GM18526 (cell line): ENCODE results near the gene AUTS2.

Experiments
- POLR2A ChIP-seq: IDR thresholded peaks from 3 replicates; pipeline ENCODE4 v1.6.1; 2011; ENCODE audit not compliant: insufficient read length; ENCODE audit errors: extremely low read depth

AUTS2 gene

DNA sequence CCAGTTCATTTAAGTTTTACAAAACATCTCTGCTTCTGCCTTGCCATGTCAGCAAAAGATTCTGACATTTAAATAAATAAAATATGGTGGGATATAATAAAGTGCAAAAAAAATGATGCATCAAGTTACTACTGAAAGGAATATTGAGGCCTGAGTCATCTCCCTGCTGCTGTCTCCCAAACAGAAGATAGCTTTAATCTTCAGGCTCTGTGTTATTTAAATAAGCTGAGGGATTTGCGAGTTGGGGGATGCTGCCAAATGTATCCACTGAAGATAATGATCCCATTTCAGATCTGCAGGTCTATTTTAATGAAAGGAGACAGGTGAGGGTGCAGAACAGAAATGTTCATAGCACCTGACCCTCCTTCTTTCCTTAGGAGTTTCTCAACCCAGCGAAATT is 720.8 kb downstream of the AUTS2 start:
- no peak for TF ChIP-seq POLR2A

DNA sequence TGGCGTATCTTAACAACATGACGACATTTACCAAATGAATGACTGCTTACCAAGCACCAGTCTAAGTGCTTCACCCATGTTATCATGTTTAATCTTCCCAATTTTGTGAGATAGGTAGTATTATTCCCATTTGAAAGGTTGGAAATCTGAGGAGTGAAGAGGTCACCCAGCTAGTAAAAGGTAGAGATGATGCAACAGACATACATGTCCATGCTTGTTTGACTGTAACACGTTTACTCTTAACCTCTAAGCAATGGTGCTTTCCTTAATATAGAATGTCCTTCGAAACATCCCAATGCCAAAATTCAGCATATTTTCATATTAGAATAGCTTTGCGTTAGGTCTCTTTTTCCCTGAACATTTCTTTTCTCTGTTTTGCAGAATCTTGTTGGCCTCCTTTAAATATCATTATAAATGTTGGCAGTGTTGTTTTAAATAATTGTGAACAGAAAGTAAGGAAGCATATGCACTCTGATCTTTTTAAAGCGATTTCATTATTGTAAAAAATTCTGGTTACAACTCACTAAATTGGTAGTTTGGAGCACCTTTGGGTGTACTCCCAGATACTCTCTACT is 722.8 kb downstream of the AUTS2 start:
- TF ChIP-seq POLR2A = no peak

DNA sequence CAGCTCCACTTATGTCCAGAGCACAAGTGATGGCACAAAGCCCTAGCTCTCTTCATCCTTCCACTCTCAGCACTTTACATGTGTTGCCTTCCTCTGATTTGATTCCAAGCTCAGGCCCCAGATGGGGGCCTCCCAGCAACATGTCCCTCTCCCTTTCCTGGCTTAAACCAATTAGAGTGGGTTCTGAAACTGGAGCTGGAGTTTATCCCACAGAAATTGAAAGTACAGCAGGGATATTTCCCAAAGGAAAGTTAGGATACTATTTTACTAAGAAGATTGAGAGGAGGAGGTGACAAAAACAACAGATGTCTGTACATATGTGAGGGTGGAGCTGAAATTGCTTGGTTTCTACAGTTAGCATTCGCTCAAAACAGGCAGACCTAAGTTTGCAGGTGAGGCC is 724.6 kb downstream of the AUTS2 start:
- TF ChIP-seq POLR2A = no peak

DNA sequence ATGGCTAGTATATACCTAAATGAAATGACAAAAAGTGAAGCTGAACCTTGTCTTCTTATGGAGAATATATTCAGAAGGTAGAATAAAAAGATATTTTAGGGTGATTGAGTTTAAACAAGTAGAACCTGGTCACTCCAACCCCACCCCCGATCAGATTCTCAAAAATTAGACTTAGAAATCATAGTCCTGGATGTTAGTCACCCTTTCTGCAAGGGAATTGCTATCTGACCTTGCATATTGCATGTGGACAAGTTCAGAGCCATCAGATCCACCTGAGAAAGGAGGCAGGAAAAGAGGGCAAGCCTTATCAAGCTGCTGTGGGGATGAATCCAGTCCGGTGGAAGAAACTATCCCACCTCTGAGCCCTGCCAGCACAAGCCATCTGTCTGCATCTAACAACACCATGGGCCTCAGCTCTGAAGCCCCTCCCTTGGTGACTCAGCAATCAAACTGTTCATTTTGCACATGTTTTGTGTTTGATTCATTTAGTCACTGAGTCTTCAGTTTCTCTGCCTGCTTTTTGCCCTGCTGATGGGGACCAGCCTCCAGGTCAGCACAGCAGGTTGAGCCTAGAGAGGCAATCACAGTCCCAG is 727.3 kb downstream of the AUTS2 start:
- no peak for TF ChIP-seq POLR2A

DNA sequence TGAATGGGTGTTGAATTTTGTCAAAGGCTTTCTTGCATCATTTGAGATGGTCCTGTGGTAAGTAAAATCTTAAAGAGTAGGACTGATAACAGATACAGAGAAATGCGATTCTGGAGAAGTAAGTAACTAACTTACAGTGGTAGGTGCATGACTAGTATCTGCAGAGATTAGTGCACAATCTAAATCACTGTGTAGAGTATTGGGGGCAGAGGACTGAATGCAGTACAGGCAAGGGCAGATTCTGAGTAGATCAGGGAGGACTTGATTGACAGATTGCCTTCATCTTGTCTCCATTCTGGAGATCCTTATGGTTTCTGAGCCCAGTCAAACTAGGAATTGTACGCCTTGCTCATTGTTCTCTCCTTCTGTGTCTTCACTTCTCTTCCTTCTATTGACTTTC is 736.0 kb downstream of the AUTS2 start:
- no peak for TF ChIP-seq POLR2A

DNA sequence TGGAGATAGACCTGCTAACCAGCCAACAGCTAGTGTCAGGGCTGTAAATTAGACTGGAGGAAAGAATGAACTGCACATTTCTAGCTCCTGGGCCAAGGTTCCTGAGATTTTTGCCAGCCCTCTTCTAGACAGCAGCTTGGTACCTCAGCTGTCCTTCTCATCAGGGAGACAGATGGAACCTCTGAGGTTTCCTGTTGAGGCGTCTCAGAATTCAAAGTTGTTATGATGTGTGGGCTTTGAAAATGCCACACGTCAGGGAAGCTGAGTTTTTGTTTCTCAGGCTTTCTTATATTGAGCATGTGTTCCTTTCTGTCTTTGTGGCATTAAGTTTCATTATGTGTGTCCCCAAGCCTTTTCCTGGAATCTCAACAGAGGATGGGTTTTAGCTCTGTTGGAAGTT is 736.6 kb downstream of the AUTS2 start:
- TF ChIP-seq POLR2A = no peak

DNA sequence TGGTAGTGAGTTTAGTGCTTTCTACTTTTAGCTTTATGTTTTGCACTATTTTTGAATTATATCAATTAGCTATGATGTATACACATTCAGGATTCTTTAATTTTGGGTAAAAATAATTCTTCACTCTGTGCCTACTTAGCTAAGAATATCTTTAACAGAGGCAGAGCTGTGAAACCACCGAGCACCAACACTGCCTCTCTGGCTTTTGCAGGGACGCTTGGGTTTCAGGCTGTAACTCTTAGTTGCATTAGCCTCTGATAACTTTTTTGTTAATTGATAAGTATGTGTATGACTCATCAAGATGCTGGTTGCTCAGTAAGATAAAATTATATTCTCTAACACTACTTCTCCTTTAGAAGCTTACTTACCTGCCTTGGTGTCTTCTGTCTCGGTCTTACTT is 738.3 kb downstream of the AUTS2 start:
- no peak for TF ChIP-seq POLR2A

DNA sequence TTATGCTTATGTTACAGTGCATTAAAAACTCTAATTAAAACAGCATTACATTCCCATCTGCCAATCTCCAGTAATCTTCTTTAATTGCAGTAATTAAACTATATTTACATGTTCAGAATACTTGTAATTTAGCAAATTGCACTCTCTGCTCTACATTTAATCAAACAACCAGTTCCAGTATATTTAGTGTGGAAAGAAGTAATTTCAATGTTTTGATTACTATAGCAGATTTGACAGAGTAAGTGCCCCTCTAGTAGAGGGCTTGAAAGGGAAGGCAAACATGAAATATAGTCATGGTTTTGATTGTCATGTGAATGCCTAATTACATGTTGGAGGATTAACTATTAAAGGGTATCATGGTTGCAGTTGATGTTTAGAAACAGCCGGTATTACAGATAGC is 739.7 kb downstream of the AUTS2 start:
- no peak for TF ChIP-seq POLR2A

DNA sequence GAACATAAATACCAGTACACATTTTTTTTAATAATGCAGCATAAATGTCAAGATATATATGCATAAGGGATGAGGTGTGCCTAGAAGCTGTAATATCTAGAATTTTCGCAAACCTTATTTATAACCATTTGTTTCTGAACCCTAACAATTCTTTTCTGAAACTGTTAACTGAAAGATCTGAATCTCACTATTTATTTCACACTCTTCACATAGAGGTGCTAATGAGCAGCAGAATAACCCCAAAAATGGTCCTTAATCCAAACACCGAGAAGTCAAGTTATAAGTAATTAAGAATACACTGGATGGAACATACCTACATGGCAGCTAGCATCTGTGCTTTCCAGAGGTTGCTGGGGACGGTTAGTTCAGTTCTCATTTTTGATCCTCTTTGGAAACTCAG is 742.0 kb downstream of the AUTS2 start:
- TF ChIP-seq POLR2A = no peak

DNA sequence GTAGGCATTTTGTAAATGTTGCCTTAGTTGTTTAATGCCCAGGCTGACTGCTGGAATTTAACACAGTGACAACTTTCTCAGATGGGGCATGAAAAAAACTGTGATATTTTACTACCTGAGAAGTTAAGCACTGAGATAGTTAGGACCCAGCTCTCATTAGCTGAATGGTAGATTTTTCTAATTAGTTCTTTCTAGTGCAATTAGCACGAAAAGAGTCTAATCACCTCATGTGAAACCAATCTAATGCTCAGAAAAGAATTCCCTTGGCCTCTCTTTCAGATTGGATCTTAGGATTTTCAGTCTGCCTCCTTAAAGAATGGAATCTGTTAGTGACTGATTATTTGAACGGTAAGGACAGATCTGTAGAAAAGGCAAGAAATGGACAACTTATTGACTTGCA is 743.2 kb downstream of the AUTS2 start:
- no peak for TF ChIP-seq POLR2A

DNA sequence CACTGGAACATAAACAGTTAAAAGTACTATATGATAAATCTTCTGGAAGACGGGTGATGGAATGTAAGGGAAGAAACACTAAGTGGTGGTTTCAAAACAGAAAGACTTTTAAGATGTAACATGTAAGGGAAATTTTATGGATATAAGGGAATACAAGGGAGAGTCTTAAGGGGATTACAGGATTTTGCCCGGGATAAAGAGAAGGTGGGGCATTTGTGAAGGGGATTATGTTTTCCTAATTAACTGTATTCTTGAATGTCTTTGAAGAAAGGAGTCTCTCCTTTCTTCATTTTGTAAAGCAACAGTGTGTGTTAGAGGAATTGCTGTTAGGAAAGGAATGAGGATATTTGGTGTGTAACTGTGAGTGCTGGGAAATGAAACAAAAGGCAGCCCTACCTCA is 745.2 kb downstream of the AUTS2 start:
- TF ChIP-seq POLR2A = no peak

DNA sequence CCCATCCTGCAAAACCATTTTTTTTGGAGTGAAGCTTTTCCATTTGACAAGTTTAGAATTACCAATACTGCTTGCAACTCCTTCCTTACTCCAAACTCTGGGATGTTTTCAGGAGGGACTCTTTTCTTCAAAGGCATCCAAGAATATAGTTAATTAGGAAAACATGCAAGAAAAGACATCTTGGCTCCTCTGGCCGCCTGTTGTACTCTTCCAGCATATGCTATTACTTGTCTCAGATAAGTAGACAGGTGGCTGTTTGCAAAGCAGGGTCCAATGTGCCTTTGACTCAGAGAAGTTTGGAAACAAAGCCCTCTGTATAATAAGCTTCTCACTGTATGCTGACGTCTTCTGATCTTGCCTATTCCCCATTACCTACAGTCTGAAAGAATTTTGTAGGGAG is 746.5 kb downstream of the AUTS2 start:
- no peak for TF ChIP-seq POLR2A

DNA sequence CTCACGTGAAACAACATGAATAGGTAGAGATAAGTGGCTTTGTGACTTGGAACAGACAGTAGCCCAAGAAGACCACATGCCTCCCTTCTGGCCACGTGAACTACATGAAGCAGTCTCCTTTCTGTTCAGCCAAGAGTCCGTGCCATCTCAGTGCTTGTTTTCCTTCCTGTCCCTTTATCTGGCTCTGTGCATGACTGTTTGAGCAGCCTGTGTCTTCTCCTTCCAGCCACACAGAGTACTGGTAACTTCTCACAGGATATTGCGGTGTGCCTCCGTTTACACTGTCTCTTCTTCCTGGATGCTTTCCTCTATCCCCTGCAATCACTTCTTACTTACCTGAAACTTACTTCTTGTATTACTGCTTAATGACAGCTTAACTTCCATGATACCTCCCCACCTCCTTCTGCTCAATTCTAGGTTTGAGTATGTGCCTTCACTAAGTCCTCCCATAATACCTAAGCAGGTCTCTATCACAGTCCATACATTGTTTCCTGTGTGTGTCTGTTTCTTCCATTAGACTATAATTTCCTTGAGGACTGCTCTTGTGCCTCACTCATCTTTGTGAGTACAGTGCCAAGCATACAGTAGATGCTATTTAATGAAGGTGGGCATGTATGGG is 748.7 kb downstream of the AUTS2 start:
- TF ChIP-seq POLR2A = no peak

DNA sequence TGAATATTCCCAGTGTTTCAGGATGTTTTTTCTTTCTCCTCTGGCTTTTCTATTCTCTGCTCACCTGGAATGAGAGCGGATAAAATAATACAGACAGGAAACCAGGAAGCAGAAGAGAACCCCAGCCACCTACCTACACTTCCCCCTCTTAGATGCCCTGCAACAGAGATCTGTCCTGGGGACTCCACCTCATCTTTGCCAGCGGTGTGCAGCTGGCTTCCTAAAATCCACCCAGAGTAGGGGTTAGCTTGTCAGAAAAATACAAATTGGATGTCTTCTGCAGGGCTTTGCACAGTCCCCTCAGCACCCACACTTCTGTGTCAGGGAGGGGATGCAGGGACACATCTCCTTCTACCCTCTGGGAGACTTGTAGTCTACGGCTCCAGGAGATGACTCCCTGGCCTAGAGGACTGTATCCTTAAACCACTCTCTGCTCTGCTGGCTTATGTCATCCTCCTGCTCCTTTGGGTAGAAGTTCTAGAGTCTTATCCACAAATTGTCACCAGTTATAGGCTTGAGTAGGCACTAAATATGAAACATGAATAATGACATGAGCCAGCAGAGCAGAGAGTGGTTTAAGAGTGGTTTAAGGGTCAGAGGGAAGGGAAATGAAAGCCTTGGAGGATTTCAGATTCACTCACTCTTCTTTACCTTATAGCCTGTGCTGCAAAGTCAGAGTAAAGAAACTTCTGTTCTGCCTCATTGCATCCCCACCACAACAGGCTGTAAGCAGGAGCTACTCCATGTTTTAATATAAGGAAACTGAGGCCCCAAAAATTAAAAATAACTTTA is 749.4 kb downstream of the AUTS2 start:
- no peak for TF ChIP-seq POLR2A

DNA sequence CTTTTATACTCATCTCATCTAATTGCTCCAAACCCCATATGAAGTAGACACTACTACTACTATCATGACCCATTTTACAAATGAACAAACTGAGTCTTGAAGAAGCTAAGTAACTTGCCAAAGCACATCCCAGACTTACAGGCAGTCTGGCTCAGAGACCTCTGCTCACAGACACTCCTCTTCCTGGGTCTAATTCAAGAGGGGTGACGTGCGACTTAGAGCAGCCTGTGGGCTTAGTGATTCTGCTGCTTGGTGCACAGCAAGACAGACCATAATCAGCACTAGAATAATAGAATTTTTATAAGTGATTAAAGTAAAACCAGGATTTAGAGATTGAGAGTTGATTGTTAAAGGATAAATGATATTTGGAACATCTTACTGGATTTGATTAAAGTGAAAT is 750.8 kb downstream of the AUTS2 start:
- TF ChIP-seq POLR2A = no peak

DNA sequence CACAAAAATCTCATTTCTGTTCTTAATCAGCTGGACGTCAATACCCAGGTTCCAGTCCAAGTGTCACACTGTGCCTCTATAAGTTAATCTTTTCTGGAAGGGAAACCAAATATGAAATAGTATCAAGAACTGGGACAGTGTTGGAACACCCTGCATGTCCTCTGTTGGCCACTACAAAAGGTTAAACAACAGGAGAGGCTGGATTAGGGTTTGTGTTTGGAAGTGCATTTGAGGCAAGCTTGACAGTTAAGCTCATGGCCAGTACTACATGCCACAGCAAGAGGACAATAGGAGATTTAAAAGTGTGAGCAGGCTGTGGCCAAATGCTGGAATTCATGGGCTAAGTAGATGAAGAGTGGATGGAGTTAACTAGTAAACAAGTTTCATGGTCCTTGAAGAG is 751.5 kb downstream of the AUTS2 start:
- TF ChIP-seq POLR2A = no peak
